GM18499 (cell line): ENCODE results near the gene RYR1.

ENCODE experiments used
- ATAC-seq: cut with Tn5 transposase; IDR thresholded peaks from one replicate; pipeline ENCODE4 v1.9.1; 2021; ENCODE audit warnings: moderate number of reproducible peaks; ENCODE audit not compliant: insufficient read depth, unreplicated experiment

The RYR1 gene

GRCh38 chr19:38433268-38433733 is at the start of gene RYR1:
Gene RYR1, plus strand, starts transcription at chr19:38433691. Its CDS starts 139 bp downstream, at chr19:38433830.
- no peak for ATAC-seq

DNA sequence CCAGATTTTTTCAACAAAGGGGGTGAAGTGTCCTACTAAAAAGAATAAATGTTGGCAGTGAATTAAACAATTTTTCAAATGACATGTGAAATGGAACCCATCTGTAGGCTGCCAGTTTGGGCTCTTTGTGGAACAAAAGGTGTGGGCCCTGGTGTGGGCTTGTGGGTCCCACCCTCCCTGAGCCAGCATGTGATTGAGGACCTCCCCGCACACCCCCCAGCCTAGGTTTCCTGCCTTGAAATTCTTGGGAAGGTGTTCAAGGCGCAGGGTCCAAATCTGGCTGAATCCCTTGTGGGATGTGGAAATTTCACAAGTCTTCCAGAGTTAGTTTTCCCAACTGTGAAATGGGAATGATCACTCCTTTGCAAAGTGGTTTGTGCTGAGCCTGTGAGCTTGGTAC is 49.7 kb upstream of the RYR1 start:
- ATAC-seq, result no peak

GRCh38 chr19:38384209-38385027 is 49.1 kb upstream of the RYR1 start:
- ATAC-seq, result no peak

GRCh38 chr19:38385057-38385803 is 48.3 kb upstream of the RYR1 start:
- no peak for ATAC-seq

DNA sequence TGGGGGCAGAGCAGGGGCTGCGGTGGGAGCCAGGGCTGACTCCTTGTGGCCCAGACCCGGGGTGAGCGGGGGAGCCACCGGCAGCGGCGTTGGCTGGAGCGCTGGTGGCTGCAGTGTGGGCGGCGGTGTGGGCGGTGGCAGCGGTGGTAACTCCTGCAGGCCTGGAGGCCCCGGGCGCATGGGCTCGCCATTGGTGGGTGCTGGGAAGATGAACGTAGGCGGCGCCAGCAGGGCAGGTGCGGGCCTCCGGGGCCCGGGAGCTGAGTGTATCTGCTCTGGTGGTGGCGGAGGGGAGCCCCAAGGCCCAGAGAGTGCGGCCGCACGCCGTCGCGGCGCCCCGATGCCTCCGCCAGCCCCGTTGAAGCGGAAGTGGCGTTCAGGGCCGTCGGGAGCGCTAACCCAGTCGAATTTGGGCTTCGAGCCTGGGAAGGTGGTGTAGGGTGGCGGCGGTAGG is 47.7 kb upstream of the RYR1 start:
- no peak for ATAC-seq

GRCh38 chr19:38386300-38386970 is 47.1 kb upstream of the RYR1 start:
- no peak for ATAC-seq

DNA sequence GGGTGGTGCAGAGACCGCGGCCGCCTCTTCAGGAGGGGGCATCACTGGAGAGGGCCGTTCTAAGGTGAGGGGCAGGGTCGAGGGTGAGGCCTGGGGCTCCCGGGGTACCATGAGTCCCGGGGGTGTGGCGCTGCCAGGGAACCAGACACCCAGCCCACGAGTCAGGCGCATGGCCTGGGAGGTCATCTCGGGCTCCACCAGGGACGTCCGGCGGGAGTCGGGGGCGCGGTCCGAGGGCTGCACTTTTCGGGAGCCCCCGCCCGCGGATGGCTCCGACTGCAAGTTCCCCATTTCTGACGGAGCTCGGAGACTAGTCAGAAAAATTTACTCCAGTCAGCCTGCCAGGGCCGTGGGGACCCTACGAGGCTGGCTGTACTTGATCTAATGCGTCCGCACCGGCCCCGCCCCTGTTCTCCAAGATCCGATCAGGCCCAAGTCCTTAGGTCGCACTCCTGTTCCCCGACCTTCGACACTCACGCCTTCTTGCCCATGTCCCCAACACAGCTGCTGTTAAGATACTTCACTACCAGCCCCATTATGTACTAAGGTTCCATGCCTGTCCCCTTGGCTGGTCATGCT is 46.4 kb upstream of the RYR1 start:
- no peak for ATAC-seq

DNA sequence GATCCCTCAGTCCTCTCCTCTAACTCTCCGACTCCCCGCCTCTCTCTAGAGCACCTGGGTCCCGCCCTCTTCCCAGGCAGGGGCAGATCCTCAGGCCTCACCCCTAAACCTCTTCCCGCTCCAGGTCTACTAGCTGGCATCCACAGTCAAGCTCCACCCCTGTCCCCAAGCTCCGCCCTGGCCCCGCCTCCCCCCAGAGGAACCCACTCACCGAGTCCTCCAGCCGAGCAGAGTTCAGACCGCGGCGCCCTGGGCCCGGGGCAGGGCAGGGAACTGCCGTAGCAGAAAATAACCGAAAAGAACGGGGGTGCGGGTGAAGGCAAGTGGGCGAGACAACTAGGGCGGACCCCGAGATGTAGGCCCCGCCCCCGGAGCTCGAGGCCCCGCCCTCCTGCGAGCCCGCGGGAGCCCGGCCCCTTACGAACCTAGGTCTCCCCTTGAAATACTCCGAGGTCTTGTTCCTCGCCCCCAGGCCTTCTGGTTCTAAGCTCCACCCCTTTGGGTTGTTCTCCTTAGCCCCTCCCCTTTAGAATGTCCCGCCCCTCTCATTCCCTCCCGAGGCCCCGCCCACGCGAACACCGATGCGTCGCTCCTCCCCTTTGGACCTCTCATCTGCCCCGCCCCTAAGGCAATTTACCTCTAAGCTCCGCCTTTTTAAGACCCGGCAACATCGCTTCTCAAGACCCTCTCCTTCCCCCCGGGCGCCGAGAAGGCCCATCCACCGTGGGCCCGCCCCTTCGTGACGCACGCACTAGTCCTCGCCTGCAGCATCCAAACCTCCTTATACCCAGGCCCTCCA is 45.7 kb upstream of the RYR1 start, which contains the start of gene GGN:
Gene GGN, minus strand, starts transcription at position 485 of the 799 bp plus-strand sequence. CDS start 773 bp downstream, outside the sequence.
- no peak for ATAC-seq

GRCh38 chr19:38388349-38389100 is 45.0 kb upstream of the RYR1 start, which contains the start of gene SPRED3:
Gene SPRED3, plus strand, starts transcription at chr19:38388697. Its CDS starts 1,606 bp downstream, at chr19:38390303.
- ATAC-seq, result no peak

- no peak for ATAC-seq
These were observed 44.2 kb upstream of the RYR1 start for GRCh38 chr19:38389101-38389925.

- ATAC-seq, result no peak
These were observed 43.2 kb upstream of the RYR1 start for GRCh38 chr19:38389957-38390924.

GRCh38 chr19:38391911-38392464 is 41.5 kb upstream of the RYR1 start:
- no peak for ATAC-seq

GRCh38 chr19:38392707-38393308 is 40.7 kb upstream of the RYR1 start:
- no peak for ATAC-seq

DNA sequence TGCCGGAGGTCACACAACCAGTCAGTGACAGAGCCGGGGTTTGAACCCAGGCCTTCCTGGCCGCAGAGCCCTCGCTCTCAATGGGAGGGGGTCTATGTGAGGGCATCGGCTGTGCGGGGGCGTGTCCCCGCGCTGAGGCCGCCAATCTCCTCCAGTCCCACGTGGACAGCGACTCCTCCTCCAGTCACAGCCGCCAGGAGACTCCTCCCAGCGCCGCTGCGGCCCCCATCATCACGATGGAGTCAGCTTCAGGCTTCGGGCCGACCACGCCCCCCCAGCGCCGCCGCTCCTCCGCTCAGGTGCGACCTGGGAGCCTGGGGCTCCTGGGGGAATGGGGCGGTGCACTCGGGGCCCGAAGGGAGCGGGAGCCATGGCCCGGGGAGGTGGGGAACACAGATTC is 39.0 kb upstream of the RYR1 start:
- ATAC-seq, result no peak

- no peak for ATAC-seq
These were observed 37.9 kb upstream of the RYR1 start for GRCh38 chr19:38395381-38396114.
